Astrocyte of the spinal cord (primary cell): ENCODE measurements around the gene PRDM16.

Experiments
- DNase-seq: peaks from one replicate; pipeline ENCODE4 v3.0.0; 2011; ENCODE audit warnings: low read depth, low spot score
- H3K4me3 ChIP-seq: 2 replicates; pipeline ENCODE4 v1.5.1; 2011; ENCODE audit warnings: low read depth, mild to moderate bottlenecking, low read length, moderate library complexity
- in situ Hi-C: cut with HindIII; loops from 2 replicates; pipeline ENCODE4 v1.10.0; 2017; ENCODE audit warnings: low sequenced_read_pairs
- TF ChIP-seq, protein P1 (sequence below): IDR thresholded peaks from 2 replicates; pipeline ENCODE4 v1.5.1; 2012; ENCODE audit warnings: low read depth, mild to moderate bottlenecking, low read length, inconsistent platforms

PRDM16 gene

DNA sequence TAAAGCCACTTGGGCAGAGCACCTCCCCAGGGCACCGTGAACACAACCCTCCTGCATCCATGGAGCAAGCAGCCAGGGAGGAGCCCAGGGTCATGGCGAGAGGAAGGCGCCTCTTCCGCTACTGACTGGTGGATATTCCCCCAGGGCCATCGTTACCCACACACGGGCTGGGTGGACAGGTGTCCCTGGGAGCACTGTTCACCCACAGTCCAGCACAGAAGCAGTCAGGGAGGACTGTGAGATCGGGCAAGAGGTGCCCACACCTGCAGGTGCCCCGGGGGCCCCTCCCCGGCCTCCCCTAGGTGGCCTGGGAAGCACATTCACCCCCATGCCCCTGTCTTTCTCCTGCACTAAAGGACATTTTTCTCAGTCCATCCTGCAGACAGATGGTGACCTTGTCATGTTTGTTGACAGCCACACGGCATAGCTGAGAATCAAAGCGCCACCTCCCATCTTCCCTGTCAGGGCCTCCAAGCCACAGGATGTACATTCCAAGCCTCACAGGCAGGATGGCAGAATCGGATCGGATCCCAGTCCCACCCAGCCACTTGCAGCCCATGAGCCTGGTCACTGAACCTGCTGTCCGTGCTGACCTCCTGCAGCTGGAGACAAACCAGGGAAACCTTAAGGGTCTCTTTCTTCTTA is 160.2 kb downstream of the PRDM16 start:
- TF ChIP-seq, protein P1, sequence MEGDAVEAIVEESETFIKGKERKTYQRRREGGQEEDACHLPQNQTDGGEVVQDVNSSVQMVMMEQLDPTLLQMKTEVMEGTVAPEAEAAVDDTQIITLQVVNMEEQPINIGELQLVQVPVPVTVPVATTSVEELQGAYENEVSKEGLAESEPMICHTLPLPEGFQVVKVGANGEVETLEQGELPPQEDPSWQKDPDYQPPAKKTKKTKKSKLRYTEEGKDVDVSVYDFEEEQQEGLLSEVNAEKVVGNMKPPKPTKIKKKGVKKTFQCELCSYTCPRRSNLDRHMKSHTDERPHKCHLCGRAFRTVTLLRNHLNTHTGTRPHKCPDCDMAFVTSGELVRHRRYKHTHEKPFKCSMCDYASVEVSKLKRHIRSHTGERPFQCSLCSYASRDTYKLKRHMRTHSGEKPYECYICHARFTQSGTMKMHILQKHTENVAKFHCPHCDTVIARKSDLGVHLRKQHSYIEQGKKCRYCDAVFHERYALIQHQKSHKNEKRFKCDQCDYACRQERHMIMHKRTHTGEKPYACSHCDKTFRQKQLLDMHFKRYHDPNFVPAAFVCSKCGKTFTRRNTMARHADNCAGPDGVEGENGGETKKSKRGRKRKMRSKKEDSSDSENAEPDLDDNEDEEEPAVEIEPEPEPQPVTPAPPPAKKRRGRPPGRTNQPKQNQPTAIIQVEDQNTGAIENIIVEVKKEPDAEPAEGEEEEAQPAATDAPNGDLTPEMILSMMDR = no peak
- H3K4me3 ChIP-seq = no peak overlapping the region
- DNase-seq = no peak
- in situ Hi-C loops = no loop called here

DNA sequence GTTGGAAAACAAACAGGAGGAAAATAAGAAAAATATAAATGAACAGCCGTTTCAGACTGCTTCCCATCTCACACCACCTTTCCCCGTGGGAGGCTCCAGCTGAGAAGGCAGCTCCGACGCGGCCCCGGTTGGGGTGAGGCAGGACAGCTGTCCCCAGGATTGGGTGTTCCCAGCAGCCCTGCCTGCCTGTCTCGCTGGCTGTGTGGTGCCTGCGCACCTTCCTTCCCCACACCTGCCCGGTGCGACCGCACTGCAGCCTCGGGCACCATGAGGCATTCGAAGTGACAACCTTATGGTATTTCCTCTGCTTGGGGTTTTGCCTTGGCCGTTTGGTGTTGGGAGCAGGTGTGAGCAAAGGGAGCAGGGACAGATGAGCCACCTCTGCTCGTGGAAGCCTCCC is 161.6 kb downstream of the PRDM16 start:
- H3K4me3 ChIP-seq = no peak overlapping the region
- DNase-seq = no peak
- TF ChIP-seq, protein P1 = no peak
- in situ Hi-C loops = no loop called here

DNA sequence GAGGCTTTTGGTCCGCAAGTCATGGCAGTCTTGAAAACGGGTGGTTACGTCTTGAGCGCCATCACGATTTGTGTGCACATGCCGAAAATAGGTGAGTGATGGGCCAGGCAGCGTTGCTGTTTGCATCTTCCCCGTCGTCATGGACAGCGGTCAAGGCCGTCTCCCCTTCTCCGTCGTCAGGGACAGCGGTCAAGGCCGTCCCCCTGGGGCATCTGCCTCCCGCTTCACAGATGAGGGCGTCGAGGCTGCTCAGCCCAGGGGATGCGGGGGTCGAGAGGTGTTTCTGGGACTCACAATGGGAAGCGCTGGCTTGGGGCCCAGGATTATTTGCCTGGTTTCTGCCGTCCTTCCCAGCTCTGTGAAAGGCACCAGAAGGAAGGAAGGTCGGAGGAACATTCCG is 162.2 kb downstream of the PRDM16 start:
- in situ Hi-C loops = no loop called here
- DNase-seq = no peak
- no peak overlapping the region for H3K4me3 ChIP-seq
- TF ChIP-seq, protein P1 = no peak

DNA sequence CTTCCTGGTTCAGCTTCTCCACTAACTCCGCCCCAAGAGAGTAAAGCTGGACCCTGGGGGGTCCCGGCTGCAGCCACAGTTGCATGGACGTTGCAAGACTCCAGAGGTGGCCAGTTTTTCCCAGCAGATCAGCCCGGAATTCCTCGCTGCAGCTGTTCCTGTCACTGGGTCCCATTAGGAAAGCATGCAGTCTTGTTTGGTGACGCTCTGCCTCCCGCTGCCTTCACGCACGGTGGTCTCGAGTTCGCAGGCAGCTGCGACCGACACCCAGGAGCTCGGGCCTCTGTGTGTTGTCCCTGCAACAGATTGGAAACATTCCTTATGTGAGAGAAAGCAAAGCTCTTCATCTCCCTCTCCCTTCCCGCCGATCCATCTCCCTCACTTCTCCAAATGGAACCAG is 162.8 kb downstream of the PRDM16 start:
- DNase-seq = no peak
- H3K4me3 ChIP-seq = no peak overlapping the region
- TF ChIP-seq, protein P1 = no peak
- in situ Hi-C loops = no loop called here

DNA sequence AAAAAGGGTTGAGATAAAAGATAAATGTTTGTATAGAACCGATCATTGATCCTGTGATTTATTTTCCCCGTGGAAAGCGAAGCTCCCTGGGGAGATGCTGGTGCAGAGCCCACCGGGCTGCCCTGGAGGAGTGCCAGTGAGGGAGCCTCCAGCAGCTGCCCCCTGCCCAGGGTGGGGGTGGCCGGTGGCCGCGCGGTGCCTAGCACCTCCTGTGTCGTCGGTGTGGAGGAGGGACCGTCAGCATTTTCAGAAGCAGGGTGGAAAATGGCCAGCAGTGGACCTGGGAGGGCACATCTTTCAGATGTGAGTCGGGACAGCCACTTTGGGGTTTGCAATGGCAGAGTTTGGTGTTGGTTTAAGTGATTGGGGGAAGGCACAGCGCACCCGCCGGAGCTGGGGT is 164.0 kb downstream of the PRDM16 start:
- TF ChIP-seq, protein P1 = no peak
- DNase-seq = no peak
- in situ Hi-C loops = no loop called here
- H3K4me3 ChIP-seq = no peak overlapping the region

DNA sequence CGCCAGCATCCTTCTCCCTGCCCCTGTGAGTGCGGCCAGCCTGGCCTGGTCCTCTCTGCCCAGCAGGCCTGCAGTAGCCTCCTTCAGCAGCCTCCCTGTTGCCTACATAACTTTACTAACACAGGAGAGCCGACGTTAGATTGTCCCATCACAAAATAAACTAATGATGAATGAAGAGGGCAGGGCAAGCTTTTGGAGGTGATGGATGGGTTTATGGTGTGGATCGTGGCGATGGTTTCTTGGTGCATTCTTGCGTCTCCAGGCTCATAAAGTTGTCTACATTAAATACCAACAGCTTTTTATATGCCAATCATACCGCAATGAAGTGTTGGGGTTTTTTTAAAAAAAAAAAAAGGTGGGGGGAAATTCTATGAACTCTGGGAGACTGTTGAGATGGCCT is 164.5 kb downstream of the PRDM16 start:
- TF ChIP-seq, protein P1 = no peak
- DNase-seq = no peak
- in situ Hi-C loops = no loop called here
- no peak overlapping the region for H3K4me3 ChIP-seq

DNA sequence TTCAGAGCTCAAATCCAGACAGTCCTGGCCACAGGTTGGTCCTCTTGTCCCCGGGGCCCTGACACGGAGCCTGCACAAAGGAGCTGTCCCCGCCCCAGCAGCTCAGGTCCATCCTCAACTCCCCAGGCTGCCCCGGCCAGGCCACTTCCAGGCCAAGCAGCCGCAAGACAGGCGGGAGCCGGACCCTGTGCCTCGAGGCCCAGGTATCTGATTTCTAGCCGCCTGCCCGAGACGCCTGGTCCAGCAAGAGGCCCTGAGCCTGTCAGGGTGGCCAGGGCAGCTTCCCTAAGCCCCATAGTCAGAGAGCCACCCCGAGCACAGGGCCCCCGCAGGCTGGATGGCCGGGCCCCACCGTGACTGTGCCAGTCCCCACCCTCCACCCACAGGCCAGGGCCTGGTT is 165.3 kb downstream of the PRDM16 start:
- no peak for DNase-seq
- no peak overlapping the region for H3K4me3 ChIP-seq
- TF ChIP-seq, protein P1 = no peak
- in situ Hi-C loops = no loop called here
